ENCODE measurements around the gene RNF169. TPM values are rescaled to one million over a fixed set of nuclear protein-coding genes. Genes with fewer than 3 reads are reported as not detected.

RNF169 gene
- total RNA-seq, 1 experiment from 2014 or later = 18.0 TPM

GRCh38 chr11:74845978-74846517 lies 97.4 kb downstream of the RNF169 start:
- no TSS peak for BruUV-seq (replicated peaks)

GRCh38 chr11:74846770-74847169 lies 98.1 kb downstream of the RNF169 start:
- no peak for TF ChIP-seq CTCF (IDR thresholded peaks at IDR 0.05; ENCODE audit: unreplicated experiment)
- intact Hi-C loops (cut with micrococcal nuclease) = no loop called here
- peaks cover 59% of the 10 kb centered on the region for H3K36me3 Mint-ChIP-seq (ENCODE audit: insufficient read depth, unreplicated experiment)
- ChIA-PET POLR2A (interaction anchor here (0.5 kb wide), 1 partner anchor 181 kb away, joined by 3 read pairs; no protein-coding TSS in a partner anchor), CTCF (interaction anchor here (1.0 kb wide), 1 partner anchor 402 kb away, joined by 3 read pairs; no protein-coding TSS in a partner anchor)
- H3K4me3 Mint-ChIP-seq (ENCODE audit: unreplicated experiment) = no peak overlapping the region
- H3K27me3 Mint-ChIP-seq (ENCODE audit: insufficient read depth, unreplicated experiment) = no peaks in the 10 kb centered on the region
- no peaks in the 10 kb centered on the region for H3K4me1 Mint-ChIP-seq (ENCODE audit: insufficient read depth, unreplicated experiment)
- H3K9me3 Mint-ChIP-seq (ENCODE audit: unreplicated experiment) = no peaks in the 10 kb centered on the region
- DNase-seq (ENCODE audit: unreplicated experiment) = no peak
- no peak overlapping the region for H3K27ac Mint-ChIP-seq (ENCODE audit: low read depth, unreplicated experiment)
- no TSS peak for BruUV-seq (replicated peaks)

More at GRCh38 chr11:74845978-74846517, 97.4 kb downstream of the RNF169 start:
- H3K36me3 Mint-ChIP-seq (ENCODE audit: insufficient read depth, unreplicated experiment) = peaks cover 67% of the 10 kb centered on the region
- H3K9me3 Mint-ChIP-seq (ENCODE audit: unreplicated experiment) = no peaks in the 10 kb centered on the region
- no peak for DNase-seq (ENCODE audit: unreplicated experiment)
- H3K4me1 Mint-ChIP-seq (ENCODE audit: insufficient read depth, unreplicated experiment) = no peaks in the 10 kb centered on the region
- intact Hi-C loops (cut with micrococcal nuclease) = no loop called here
- no peak overlapping the region for H3K27ac Mint-ChIP-seq (ENCODE audit: low read depth, unreplicated experiment)
- H3K27me3 Mint-ChIP-seq (ENCODE audit: insufficient read depth, unreplicated experiment) = no peaks in the 10 kb centered on the region
- no peak overlapping the region for H3K4me3 Mint-ChIP-seq (ENCODE audit: unreplicated experiment)
- POLR2A ChIA-PET = interaction anchor here (0.9 kb wide), 1 partner anchor 12 kb away, joined by 3 read pairs; no protein-coding TSS in a partner anchor
- no peak for TF ChIP-seq CTCF (IDR thresholded peaks at IDR 0.05; ENCODE audit: unreplicated experiment)
- CTCF ChIA-PET = no interaction called here

DNA sequence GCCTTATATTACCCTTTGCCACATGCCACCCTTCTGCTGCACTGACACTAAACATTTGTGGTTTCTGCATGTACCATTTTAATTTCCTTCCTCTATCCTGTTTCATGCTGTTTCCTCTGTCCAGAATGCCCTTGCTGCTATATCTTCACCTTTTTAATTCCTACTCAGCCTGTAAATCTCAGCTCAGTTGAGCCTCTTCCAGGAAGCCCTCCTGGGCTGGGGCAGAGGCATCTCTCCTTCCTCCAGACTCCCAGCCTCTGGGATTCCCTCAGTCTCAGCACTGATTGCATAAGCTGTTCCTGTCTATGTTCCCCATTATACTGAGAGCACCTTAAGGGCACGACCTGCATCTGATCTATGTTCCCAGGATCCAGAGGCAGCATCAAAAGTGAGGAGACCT lies 98.7 kb downstream of the RNF169 start:
- Mint-ChIP-seq H3K27ac (ENCODE audit: low read depth, unreplicated experiment) (no peak overlapping the region), H3K4me3 (ENCODE audit: unreplicated experiment) (no peak overlapping the region), H3K36me3 (ENCODE audit: insufficient read depth, unreplicated experiment) (peaks cover 56% of the 10 kb centered on the region), H3K27me3 (ENCODE audit: insufficient read depth, unreplicated experiment) (no peaks in the 10 kb centered on the region), H3K9me3 (ENCODE audit: unreplicated experiment) (no peaks in the 10 kb centered on the region), H3K4me1 (ENCODE audit: insufficient read depth, unreplicated experiment) (no peaks in the 10 kb centered on the region)
- no TSS peak for BruUV-seq (replicated peaks)
- intact Hi-C loops (cut with micrococcal nuclease) = no loop called here
- POLR2A ChIA-PET = interaction anchor here (0.5 kb wide), 1 partner anchor 180 kb away, joined by 3 read pairs; no protein-coding TSS in a partner anchor
- CTCF ChIA-PET = interaction anchor here (1.0 kb wide), 1 partner anchor 401 kb away, joined by 3 read pairs; no protein-coding TSS in a partner anchor
- no peak for TF ChIP-seq CTCF (IDR thresholded peaks at IDR 0.05; ENCODE audit: unreplicated experiment)
- no peak for DNase-seq (ENCODE audit: unreplicated experiment)

- no peaks in the 10 kb centered on the region for H3K27me3 Mint-ChIP-seq (ENCODE audit: insufficient read depth, unreplicated experiment)
- no peaks in the 10 kb centered on the region for H3K9me3 Mint-ChIP-seq (ENCODE audit: unreplicated experiment)
- peaks cover 55% of the 10 kb centered on the region for H3K36me3 Mint-ChIP-seq (ENCODE audit: insufficient read depth, unreplicated experiment)
- POLR2A ChIA-PET = interaction anchor here (0.7 kb wide), 1 partner anchor 10 kb away, joined by 3 read pairs; no protein-coding TSS in a partner anchor
- intact Hi-C loops (cut with micrococcal nuclease) = no loop called here
- no peak overlapping the region for H3K27ac Mint-ChIP-seq (ENCODE audit: low read depth, unreplicated experiment)
- TF ChIP-seq CTCF (IDR thresholded peaks at IDR 0.05; ENCODE audit: unreplicated experiment) = no peak
- no TSS peak for BruUV-seq (replicated peaks)
- DNase-seq (ENCODE audit: unreplicated experiment) = no peak
- no peak overlapping the region for H3K4me3 Mint-ChIP-seq (ENCODE audit: unreplicated experiment)
- CTCF ChIA-PET = no interaction called here
- H3K4me1 Mint-ChIP-seq (ENCODE audit: insufficient read depth, unreplicated experiment) = no peaks in the 10 kb centered on the region
These were observed 99.2 kb downstream of the RNF169 start for GRCh38 chr11:74847895-74848294.
